NCI-H2029 (cell line): ENCODE data around the gene IPPK.

Experiments used
- DNase-seq: peaks from one replicate; lab custom pipeline; 2025; lab: John Stamatoyannopoulos, UW

Gene IPPK

DNA sequence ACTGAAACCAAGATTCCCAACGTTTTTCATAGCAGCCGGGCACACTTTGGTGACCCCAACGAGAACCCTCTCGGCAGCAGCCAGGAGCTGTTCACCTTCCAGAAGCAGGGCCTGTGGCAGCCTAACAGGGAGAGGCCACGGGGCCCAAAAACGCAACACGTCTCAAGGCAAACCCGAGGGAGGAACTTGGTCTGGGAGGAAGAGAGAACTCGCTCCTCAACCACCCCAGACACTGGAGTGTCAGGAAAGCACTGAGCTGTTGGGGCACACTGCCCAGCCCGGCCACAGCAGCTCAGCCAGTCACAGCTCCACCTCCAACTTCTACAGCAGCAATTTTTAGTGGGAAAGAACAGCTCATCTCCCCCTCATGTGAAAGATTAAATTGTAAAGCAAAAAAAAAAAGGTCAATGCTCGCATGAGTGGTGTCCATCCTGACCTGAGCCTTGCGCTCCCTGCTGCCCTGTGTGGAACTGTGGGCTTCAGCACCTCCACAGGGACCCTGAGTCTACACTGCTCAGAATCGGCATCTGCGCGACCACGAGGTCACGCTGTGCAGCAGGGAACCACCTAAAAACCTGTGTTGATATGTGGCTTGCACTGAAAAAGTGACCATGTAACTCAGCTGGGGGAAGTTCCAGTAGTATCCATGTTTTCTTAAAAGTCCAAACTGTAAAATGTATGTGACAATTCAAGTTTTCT lies 55.0 kb downstream of the IPPK start:
- no peak for DNase-seq

DNA sequence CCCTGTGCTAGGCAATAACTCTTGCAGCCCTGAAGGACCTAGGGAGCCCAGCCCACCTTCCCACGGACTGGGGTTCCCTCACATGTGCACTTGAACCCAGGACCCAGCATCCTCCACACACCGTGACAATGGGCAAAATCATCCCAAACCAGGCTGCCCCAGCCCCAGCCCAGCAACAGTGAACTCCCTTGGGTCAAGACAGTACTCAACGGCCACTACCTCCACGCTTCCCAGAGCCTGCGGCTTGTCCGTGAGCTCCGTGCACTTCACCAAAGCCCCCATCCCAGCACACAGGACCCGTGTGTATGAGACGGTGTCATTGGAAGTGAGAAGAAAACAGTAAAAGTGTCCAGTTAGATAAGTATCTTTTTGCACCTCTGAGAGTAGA lies 55.8 kb downstream of the IPPK start:
- DNase-seq: no peak

DNA sequence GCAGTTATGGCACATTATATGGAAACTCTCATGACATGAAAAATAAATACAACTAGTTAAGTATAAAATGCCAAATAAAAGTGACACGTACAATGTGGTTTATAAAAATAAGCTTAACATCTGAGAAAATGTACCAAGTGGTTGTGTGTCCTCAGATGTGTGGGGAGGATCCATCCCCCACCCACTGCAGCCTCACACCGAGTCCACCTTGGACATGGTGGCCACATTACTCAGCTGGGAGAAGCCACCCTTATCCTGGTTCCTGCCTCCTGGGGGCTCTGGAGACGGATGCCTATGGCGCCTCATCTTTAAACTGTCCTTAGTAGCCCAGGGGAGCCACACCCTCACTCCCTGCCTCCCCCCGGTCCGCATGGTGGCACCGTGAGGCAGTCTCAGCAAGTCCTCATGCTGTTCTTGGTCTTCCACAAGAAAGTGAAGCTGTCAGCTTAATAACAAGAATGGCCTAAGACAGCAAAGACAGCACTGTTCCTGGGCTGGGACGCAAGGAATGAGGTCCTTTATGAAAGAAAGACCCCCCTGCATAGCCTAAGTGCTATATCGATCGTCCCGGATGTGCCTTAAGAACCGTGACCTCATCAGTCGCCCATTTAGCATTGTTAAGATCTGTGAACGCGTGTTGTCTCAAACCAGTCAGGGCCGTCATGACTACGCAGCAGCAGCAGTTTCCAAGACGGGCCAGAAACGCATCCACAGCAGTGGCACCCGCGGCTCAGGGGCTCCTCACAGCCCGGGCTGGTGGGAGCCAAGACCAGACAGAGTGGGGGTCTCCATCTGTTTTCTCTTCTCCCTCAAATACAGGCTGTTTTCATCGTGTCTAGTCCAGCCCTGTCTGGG lies 56.4 kb downstream of the IPPK start:
- no peak for DNase-seq

DNA sequence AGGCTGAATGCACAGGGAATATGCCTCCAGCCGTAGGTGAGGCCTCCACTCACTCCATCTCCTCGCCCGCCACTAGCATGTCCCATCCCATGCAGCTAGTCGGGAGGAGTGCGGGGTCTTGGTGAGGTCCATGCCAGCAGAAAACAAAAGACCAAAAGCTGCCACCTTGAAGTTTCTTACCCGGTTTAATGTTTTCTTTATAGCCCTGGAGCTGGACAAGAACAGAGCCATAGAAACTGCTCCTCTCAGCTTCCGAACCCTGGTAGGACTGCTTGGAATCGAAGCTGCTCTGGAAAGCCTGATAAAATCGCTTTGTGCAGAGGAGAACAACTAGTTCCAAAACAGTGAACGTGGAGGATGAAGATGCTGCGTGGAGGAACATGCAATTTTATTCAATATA lies 57.1 kb downstream of the IPPK start:
- DNase-seq: no peak

DNA sequence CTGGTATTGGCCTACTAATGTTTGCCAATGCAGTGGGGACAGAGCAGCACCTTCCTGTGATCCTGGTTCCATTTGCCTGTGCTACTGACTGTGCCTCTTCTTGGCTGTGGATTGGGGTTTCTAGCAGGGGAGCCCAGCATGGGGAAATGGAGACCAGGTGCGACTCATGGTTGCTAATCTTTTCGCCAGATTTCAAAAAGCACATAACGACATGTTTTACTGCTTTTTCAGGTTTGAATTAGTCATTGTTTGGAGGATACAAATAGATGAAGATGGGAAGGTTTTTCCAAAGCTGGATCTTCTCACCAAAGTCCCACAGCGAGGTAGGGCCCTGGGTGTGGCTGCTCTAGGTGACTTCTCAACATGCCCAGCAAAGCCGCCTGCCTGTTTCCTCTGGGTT lies 57.6 kb downstream of the IPPK start:
- no peak for DNase-seq

DNA sequence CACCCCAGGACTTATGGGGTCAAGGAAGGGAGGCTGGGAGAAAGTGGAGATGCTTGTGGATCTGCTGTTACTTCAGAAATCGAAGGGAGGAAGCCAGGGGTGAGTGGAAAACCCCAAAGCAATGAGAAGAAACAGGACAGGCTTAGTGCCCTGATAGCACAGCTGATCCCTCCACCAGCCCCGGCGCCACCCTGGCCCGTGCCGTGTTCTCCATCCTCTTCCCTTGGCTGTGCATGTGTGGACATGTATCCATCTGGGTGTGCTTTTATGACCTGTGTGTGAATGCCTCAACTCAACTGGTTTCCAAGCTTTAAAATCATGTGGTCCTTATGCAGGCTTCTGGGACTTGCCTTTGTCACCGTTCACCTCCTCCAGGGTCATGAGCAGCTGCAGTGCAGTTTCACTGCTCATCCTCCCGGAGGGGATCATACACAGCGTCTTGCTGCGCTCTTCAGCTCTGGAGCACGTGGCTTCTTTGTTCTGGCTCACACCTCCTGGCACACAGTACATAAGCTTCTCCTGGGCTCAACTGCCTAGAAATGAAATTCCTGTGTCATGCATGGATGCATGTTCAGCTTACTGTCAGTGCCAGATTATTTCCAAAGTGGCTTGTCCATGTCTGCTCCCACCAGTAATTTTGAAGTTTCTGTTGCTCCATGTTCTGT lies 58.2 kb downstream of the IPPK start:
- peak; percentile 24 for DNase-seq

DNA sequence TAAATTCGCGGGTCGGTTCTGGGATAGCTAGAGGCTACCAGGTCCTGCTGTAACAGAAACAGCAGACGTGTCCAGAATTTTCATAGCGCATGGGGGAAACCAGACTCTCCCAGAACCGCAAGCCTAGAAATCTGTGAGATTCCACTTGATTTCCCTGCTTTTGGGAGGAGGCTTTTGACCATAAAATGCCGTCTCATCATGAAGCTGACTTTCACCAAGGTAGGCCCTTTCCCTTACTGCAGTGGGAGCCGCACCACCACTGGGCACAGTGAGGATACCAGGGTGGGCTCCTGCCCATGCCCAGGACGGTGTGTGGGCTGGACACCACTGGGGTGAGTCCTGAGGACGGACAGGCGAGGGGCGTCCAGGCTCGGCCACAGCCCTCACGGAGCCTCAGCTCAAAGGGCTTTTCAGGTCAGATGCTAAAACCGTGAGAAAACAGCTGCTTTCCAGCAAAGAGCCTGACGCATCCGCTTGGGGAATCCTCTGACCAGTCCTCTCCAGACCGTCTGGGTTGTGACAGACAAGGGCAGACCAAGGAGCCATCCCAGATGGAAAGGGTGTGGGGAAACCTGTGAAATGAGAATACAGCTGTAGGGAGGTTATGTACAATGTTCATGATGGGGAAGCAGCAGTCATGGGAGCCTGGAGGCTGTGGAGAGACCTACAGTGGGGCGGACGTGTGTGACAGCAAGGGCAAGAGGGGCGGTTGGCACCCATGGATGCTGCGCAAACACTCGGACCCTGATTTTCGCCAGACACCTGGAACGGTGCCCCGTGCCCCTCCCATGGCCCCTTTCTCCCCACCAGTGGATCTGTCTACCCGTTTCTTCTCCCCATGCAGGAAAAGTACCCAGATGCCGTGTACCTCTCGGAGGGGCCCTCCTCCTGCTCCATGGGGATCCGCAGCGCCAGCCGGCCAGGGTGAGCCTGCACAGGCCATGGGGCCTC lies 59.2 kb downstream of the IPPK start:
- no peak for DNase-seq

DNA sequence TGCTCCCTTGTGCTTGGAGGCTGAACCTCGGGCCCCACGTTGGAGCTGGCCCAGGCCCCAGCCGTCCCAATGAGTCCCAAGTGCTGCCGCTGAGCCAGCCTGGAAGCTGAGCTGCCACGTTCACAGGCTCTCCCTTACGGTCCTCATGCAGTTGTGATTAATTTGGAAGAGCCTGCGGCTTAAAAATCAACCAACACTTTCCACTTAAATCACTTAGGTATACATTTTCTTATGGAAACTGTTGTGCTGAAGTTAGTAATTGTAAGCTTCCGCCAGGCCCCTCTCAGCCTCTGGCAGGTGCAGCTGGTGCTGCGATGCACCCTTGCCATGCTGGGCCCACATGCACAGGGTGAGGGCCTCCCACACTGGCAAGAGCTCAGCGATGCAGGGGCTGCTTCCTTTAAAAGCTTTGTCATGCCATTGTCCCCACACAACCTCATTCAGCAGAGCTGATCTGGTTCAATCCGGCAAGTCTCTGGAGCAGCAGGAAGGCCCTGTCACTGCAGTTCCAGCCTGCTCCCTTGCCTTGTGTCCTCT lies 61.0 kb downstream of the IPPK start:
- peak; percentile 86 for DNase-seq

DNA sequence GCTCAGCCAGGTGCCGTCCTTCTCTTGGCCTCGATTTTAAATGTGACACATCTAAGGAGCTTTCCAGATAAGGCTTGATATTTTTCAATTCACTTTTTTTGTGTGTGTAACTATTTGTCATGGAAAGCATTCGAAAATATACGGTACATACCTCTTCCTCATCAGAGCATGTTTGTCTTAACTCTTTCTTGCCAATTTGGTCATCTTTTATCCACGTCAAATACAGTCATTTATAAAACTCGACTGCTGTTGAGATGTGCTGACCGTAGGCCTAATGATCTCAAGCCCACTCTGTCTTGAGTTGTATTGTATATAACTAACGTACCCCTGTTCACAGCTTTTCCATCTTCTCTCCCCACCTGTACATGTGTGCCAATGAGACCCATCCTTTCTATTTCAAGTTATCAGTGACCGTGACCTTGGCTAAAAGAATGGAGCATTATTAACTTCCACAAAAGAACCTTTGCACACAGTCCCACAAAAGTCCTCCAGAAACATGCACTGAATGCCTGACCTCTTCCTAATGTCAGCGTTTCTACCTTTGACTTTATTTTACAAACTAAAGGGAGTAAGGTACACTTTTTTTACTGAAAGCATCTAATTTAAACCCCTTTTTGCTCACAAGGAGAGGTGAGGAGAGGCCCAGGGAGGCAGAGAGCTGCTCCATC lies 61.6 kb downstream of the IPPK start:
- DNase-seq: no peak

DNA sequence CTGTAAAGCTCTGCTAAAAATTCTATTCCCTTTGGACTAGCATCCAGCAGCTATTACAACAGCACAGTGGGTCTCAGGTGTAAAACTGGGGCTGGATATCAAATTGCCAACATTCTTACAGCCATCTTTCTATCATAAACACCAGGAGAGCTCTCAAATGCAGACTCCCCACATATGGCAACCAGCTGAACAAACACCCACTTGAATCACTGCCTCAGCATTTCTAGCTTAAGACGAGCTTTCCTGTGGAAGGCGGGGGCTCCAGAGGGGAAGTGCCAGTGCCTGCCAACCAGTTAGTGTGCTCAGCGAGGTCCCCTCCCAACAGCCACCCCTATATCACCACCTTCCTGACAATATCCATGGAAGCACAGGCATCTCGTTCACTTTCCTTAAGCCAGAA lies 62.2 kb downstream of the IPPK start:
- peak; percentile 89 for DNase-seq

DNA sequence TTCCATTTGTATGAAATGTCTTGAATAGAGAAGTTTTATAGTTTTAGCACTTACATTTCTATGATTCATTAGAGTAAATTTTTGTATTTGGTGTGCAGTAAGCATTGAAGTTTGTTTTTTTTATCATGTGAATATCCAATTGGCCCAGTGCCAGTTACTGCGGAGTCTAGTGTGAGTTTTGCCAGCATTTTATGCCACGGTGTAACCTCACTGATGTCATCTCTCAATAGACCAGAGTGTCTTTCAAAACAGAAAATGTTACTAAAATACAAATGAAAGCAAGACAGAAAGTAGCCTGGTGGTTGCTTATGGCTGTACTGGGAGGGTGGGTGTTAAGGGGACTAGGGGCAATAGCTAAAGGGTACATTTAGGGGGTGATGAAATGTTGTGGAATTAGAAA lies 62.8 kb downstream of the IPPK start:
- DNase-seq: peak; percentile 33

DNA sequence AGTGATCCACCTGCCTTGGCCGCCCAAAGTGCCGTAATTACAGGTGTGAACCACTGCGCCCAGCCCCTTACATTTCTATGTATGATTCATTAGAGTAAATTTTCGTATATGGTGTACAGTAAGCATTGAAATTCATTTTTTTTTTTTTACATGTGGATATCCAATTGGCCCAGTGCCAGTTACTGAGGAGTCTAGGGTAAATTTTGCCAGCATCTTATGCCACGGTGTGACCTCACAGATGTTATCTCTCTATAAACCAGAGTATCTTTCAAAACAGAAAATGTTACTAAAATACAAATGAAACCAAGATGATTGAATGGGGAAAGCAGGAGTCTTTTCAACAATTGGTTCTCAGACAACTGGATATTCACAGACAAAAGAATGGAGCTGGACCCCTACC lies 64.7 kb downstream of the IPPK start:
- DNase-seq: no peak

DNA sequence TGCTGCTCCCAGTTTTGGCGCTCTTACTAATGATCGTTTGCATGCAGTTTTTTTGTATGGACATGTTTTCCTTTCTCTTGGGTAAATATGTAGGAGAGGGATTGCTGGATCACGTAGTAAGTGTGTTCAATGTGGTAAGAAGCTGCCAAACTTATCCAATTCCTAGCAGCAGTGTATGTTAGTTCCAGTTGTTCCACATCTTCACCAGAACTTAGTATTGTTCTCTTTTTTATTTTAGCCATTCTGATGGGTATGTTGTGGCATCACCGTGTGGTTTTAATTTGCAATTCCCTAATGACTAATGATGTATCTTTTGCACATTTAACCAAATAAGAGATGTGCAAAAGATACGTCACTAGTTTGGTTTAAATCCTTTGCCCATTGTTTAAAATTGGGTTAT lies 65.9 kb downstream of the IPPK start:
- DNase-seq: no peak

DNA sequence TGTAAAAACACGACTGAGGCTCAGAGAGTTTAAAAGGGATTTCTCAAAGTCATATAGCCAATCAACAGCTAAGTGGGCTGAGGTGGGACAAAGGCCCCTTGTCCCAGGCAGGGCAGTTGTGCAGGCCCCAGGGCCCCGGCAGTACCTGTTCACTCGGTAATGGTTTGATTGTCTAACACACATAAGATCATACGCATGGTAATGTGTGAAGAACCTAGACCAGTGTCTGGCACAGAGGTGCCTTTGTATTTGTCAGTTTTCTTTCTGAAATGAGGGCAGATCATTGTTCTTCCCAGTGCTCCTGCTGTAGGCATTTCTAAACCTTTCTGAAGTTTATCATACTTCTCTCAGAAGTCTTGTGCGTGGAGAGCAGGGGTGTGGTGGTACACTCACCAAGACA lies 66.8 kb downstream of the IPPK start:
- DNase-seq: no peak

DNA sequence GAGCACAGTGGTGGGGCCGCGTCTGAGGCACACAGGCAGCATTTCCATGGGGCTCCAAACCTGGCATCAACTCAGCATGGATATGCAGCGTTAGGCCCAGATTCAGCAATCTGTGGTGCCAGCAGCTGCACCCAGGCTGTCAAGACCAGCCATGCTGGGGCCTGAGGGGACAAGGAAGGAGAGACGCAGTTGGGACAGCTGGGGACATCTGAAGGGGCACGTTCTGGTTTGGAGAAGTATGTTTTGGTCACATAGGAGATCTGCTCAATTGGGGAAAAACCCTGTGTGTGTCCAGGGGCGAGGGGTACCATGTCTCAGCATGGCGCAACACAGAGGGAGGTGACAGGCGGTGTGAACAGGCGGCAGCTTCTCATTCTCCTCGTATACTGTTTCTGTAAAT lies 67.5 kb downstream of the IPPK start:
- no peak for DNase-seq

DNA sequence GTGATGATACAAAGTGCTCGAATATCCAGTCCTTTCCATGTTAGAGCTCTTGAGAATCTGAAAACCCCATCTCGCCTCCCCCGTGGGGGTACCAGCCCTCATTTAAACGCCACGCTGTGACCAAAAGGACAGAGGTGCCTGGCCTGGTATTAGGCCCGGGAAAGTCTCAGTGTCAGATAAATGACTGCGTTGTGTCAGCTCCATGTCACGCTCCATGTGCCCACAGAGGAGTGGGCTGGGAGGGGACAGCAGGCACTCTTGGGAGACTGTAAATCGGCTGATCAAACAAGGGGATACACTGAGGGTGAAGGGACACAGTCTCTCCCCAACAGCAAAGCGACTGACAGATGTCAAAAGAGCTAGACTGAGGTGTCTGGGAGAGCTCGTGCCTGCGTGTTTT lies 68.5 kb downstream of the IPPK start:
- no peak for DNase-seq

DNA sequence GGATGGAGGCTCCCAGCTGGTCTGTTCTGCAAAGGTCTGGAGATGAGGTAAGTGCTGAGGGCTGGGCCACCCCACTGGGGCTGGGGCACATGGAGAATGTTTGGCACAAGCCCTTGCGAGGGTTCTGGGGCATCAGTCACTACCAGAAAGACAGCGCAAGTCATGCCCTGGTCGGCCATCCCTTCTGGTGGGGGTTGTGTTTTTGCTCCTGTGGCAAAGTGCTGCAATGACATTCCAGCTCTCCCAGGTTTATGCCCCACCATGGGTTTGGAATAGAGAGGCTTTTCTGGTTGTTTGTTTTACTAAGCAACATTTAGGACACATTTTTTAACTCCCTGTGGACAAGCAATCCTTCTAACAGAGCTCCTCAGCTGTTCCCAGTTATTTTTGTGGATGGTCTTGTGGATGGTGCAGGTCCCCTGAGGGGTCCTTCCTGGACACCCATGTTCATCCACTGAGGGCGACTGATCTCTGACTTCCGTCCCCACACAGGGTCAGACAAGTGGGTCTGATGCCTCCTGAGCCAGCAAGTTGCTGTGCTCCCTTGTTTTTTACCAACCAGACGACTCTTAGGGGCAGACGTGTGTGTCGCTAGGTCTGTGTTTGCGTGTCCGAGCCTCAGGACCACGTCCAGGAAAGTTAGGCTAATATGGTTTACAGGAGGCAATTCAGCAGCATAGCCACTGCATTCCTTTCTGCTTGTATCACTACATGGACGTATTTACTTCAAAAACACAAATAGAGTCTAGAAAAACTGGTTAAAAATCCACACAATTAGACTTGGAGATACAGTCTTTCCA lies 69.3 kb downstream of the IPPK start:
- DNase-seq: no peak

DNA sequence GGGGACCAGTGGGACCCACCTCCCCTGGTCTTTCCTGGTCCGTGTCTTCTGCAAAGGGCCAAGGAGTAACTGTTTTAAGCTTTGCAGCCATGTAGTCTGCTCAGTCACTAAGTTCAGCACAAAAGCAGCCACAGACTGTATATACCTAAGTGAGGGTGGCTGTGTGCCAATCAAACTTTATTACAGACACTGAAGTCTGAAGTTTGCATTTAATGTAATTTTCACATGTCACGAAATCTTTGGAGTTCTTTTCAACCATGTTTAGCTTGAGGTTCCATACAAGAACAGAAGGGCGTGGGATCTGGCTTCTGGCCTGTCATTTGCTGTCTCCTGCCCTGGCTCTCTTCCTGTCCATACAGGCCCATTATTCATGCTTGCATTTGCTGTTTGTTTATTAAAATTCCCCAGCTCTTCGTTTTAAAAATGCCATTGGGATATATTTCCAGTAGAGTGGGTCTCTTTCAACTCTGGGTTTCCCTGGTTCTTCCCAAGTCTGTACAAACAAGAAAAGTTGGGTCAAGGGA lies 69.9 kb downstream of the IPPK start:
- DNase-seq: no peak

DNA sequence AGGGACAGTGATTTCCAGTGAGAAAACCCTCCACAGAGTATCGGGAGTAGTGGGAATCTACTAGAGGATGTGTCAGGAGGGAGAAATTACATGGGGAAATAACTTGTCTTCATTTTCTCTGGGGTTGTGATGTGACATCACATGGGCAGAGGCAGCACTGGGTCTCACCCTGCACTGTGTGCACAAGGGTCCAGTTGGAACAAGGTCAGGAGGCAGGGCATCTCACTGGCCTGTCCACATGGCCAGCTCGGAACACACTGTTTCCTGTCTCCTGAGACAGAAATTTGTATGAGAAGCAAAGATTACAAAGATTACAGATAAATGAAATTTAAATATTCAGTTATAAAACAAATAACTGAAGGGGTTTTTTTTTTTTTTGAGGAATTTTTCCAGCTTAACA lies 71.5 kb downstream of the IPPK start:
- DNase-seq: no peak

DNA sequence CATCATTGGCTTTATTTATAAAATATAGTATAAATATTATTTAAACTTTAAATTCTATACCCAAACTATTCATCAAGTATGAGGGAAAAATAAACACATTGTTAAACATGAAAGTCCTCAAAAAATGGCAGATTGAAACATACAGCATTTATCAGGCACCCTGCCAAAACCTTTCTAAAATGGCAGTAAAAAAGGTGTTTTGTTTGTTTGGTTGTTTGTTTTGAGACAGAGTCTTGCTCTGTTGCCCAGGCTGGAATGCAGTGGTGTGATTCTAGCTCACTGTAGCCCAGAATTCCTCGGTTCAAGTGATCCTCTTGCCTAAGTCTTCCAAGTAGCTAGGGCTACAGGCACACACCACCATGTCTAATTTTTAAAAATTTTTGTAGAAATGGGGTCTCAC lies 74.0 kb downstream of the IPPK start:
- no peak for DNase-seq
